ENCODE measurements around the gene SLU7.
A peak's percentile ranks its signal among the peaks of the same experiment; 100 is the strongest.

The SLU7 gene

DNA sequence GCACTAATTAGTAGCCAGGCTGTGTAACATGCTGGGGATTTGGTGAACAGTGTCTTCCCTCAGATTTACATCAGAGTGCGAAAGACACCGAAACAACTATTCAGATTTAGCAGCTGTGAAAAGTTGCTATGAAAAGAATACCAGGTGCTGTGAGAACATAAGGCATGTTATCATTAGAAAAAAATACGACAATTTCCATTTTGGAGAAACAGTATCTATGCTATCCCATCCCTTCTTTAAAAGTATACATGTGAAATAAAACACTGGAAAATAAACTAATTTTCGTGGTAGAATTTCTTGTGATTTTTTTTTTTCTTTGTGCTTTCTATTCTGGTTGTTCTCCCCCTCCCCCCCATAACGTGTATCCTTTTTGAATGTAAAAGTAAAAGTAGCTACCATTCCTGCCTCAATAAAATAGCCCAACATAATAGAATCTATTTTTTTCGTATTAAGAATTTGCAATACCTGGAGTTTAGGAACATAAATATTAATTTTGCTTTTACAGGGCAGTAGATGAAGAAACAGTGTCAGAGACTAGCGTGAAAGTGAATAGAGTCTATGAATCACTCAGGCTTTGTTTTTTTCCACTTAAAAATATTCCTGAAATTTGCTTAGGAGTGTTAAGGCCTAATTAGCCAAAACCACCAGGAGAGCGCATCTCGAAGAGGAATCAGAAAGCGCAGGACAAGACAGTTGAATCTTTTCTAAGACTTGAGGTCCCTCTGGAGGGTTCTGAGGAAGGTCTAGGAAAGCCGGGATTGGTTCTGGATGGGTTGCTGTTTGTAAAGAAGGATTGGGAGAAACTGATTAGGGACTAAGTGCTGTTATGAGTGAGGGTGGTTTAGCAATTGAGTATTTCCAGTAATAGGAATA lies 813 bp upstream of the SLU7 start:
- no peak for FAIRE-seq

DNA sequence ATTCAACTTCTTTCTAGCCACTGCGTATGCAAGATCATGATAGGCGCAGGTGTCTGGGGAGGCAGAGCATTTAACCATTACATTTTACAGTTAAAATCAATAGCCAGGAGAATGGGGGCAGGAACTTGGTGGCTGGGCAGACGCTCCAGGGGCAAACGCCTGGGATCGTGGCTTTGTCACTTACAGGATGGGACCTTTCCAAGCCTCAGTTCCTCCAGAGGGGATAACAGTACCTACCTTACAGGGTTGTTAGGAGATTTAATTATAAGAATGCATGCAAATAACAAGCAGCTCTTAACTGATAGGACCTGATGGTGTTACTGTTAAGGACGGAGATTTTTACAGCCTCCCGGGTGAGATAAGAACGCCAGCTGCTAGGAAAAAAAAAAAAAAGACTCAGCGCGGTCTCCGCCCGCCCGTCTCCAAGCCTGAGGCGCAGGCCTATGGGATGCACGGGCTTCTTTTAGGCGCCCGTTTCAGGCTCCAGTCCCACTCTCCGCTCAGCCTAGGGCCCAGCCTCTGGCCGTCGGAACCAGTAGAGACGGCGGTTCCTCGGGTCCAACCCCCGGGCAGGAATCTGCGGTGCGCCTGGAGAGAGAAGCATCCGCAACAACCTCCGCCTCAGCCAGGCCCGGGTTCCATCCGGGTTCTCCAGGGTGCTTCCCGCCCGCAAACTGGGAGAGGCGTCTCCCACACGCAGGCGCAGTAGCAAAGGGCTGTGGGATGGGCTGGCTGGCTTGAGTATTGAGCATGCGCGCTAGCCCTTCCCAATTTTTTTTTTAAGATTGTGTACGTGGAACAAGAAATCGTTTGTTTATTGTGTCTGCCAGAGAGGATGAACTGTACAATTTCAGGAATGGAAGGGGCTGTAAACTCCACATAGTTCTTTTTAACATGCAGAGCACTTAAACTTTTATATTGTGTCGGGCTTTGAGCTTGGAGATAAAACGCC lies 19.2 kb downstream of the SLU7 start, which contains the start of gene FAM200C:
Gene FAM200C, minus strand, starts transcription at position 653 of the 952 bp plus-strand sequence. CDS start 4,564 bp downstream, outside the sequence.
- DNase-seq (ENCODE audit: low spot score) (peak; percentile 99), FAIRE-seq (no peak)

More for the DNA sequence above, 813 bp upstream of the SLU7 start:
- DNase-seq (ENCODE audit: low spot score) = no peak

DNA sequence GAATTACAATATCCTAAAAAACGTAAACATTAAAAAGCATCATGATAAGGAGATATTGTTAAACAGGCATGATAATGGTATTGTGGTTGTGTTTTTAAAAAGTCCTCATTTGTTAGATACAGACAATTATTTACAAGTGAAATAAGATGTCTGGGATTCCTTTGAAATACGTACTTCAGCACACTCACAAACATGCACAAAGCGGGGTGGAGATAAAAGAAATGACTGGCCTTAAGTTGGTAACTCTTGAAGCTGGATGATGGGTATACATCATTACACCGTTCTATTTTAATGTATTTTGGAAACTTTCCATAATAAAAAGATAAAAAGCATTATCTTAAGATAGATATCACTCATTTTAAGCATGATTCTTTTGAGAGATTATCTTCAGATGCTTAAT lies 20.1 kb downstream of the SLU7 start:
- FAIRE-seq = no peak
- no peak for DNase-seq (ENCODE audit: low spot score)

DNA sequence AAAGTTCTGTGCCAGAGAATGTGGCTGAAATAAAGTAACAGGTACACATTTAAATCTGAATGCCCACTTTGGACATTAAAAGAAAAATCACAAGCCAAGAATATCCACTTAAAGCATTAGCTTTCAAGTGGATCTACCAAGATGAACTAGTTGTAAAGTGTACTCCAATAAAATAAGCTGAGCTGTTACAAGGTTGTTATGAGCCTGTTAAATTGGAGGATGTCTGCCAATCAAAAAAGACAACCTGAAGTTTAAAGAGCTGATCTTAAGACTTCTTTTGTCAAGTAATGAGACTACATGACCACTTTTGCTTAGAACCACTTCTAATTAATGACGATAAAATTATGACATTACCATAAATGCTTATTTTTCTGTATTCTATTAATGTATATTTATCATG lies 21.4 kb downstream of the SLU7 start:
- no peak for FAIRE-seq
- DNase-seq (ENCODE audit: low spot score) = no peak

DNA sequence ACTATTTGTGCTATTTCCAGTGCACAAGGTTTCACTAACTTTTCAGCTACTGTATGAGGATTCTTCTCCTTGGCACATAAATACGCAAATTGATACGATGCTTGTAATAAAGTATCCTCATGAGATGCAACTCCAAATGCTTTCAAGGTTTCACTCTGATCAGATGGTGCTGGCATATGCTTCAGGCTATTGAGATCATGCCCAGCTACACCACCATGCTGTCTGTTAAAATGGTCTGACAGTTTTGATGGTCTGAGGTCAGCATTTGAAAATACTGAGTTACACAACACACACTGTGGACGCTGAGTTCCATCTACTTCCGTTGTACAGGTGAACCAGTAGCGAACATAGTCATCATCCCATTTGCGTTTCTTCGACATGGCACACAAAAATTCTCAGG lies 23.8 kb downstream of the SLU7 start:
- DNase-seq (ENCODE audit: low spot score) (no peak), FAIRE-seq (no peak)

DNA sequence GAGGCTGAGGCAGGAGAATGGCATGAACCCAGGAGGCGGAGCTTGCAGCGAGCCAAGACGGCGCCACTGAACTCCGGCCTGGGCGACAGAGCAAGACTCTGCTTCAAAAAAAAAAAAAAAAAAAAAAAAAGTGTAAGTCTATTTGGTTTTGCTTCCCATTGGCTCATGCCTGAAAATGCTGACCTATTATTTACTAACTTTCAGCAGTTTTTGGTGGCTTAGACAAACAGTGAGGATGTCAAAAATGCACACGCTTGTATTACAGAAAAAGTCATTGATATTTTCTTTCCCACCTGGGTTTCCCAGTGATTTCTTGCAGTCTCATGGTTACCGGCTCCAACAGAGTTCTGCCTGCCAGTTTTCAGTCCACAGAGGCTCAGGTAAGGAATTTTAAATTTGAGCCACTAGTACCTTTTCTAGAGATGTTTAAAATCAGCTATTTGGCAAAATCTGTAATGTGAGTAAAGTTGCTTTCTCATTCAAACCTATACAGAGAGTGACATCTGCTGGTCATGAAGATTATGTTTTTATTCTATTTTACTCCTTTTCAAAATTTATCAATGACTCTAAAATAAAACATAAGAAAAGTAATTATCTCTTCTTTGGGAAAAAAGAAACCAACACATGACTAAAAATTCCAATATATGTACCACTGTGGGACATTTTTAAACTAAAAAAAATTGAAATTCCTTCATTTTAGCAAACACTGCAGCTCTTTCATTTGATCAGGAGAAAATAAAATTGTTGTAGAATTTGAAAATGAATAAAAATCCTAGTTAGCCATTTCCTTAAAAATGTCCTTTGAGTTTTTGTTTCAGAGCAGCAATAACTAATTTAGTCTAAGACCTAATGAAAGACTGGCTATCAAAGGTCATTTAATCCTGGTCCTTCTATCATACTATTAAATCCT lies 27.8 kb downstream of the SLU7 start:
- FAIRE-seq (no peak), DNase-seq (ENCODE audit: low spot score) (no peak)

DNA sequence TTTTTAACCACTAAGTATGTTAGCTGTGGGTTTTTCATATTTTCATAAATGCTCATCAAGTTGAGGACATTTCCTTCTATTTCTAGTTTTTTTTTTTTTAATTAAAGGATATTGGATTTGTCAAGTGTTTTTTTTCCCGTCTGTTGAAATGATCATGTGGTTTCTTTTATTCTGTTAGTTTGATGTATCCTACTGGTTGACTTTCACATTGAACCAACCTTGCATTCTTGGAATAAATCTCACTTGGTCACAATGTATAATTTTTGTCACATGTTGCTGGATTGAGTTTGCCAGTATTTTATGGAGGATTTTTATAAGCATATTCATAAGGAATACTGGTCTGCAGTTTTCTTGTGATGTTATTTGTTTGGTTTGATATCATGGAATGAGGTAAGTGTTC lies 31.4 kb downstream of the SLU7 start:
- DNase-seq (ENCODE audit: low spot score) (no peak), FAIRE-seq (no peak)

DNA sequence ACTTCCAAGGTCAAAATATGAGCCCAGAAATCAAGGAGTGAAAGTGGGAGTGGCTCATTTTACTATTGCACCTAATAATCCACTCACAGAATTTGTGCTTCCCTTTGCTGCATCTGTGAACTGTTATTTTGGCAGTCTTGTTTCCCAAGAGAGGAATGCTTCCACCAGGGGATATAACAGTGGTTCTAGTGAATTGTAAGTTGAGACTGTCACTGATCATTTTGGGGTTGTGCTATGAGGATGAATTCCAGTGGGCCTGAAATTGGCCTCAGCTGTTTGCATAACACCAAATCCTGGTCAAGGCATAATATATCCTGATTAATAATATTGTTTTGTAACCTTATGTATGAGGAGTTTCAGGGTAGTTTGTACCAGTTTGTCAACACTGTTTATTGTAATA lies 33.4 kb downstream of the SLU7 start:
- FAIRE-seq (no peak), DNase-seq (ENCODE audit: low spot score) (no peak)

DNA sequence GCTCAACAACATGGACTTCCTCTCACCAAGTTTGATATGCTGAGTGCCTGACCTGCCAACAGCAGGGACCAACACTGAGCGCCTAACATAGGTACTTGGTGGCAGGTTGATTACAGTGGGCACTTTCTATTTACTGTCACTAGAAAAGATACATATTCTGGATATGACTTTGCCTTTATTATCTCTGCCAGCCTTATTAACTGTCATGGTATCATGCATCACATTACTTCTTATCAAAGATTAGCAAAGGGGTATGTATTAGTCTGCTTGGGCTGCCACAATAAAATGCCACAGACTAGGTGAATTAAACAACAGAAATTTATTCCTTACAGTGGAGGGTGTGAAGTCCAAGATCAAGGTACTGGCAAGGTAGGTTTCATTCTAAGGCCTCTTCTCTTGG lies 34.2 kb downstream of the SLU7 start:
- no peak for DNase-seq (ENCODE audit: low spot score)
- no peak for FAIRE-seq

DNA sequence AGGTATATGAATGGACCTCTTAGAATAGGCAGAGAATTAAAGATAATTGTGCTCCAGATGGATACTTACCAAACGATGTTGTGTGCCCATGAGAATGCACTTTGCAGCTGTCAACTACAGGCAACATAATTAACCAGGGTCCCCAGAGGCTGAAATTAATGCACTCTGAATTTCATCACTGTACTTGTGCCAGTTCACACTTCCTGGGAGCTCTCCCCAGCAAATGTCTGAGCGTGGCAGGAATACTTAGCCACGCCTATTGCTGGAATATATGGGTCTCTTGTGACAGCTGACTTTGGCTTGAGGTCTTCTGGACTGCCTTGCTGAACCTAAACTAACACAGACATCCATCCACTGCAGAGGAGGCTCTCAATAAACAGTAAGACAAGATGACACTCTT lies 36.5 kb downstream of the SLU7 start:
- FAIRE-seq = no peak
- DNase-seq (ENCODE audit: low spot score) = no peak

DNA sequence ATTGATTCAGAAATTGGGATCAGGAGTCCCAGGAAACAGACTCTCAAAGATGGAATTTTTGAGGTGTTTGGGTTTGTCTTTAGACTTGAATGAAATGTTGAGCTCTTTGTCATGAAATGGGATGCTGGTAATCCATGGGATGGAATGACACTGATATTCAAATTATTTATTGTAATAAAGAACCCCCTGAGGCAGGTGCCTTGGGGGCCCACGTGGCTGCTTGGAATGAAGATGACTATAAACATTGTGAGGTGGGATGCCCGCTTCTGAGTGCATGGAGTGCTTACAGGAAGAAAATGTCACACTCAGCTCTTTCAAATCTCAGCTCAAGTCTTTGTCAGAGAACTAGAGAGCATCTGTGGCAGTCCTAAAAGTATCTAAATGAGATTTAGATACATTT lies 38.8 kb downstream of the SLU7 start:
- FAIRE-seq (no peak), DNase-seq (ENCODE audit: low spot score) (no peak)

DNA sequence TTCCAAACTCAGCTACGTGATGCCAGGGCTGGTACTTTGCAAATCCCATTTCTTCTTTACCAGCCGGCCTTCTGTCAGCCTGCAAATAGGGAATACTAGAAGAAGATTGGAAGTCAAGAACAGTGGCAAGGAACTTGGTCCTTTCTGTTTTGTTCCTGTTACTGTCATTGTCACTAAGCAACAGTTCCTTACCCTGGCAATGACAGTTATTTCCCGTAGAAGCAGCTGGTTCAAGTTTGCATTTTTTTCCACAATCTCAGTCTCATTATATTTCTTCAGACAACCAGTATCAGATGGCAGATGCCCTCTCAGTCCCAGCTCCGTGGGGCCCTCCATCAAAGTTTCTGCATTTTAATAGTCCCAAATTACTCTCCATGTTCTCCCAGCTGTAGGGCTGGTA lies 39.4 kb downstream of the SLU7 start:
- DNase-seq (ENCODE audit: low spot score) = no peak
- FAIRE-seq = no peak

DNA sequence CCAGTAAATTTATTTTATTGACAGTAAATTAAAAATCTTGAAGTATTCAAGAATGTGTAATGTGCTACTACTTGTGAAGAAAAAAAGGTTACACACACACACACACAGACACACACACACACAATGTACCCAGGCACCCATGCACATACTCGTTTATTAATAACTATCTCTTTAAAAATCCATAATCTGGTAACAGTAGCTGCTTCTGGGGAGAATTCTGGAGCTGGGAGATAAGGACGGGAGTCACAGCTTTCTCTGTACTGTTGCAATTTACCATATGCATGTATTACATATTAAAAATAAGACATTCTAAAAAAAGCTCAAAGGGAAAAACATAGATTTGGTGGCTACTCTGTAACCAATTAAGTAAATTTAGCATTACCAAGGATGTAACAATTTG lies 40.6 kb downstream of the SLU7 start:
- FAIRE-seq (no peak), DNase-seq (ENCODE audit: low spot score) (no peak)

DNA sequence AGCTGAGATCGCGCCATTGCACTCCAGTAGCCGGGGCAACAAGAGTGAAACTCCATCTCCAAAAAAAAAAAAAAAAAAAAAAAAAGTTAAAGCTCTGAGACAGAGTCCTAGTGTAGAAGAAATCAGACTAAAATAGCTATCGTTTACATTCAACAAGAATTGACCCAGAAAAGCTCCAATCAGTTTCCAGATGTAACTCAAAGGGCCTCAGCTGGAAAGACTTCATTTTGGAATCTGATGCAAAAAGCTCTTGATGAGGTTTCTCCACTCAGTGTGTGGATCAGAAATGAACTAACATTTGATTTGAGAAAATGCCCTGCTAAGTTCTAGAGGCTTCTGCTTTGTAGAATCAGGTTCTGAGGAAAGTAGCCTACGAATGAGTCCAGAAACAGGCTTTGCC lies 41.2 kb downstream of the SLU7 start:
- no peak for DNase-seq (ENCODE audit: low spot score)
- no peak for FAIRE-seq

DNA sequence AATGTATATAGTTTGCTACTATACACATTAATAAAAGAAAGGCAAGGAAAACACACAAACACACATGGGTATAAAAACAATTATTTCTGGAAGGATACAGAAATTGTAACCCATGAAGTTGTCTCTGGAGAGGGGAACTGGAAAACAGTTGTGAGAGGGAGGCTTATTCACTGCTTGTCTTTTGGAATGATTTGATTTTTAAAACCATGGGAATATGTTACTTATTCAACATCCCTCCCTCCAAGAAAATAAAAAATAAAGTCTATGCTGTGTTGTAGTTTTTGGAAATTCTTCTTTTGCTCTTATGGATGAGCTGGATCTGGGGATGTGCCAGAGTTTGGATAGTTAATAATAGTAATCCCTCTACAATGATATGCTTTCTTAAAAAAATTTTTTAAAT lies 42.5 kb downstream of the SLU7 start:
- FAIRE-seq (no peak), DNase-seq (ENCODE audit: low spot score) (no peak)

DNA sequence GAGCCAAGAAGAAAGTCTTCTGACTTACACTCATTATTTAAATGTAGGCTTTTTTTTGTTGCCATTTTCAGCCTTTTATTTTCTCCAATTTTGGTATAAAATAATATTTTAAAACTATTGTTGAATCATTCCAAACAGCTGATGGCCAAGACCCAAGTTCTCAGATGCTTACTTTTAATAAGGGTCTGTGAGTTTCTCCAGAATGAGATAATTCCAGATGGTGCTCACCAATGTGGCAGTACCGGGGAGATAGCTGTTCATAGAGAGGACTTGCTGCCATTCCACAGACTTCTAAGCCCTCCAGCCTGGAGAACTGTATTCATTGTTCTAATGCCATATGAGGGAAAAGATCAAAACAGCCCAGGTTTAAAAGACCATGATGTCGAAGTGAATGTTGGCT lies 43.2 kb downstream of the SLU7 start:
- FAIRE-seq = no peak
- no peak for DNase-seq (ENCODE audit: low spot score)

DNA sequence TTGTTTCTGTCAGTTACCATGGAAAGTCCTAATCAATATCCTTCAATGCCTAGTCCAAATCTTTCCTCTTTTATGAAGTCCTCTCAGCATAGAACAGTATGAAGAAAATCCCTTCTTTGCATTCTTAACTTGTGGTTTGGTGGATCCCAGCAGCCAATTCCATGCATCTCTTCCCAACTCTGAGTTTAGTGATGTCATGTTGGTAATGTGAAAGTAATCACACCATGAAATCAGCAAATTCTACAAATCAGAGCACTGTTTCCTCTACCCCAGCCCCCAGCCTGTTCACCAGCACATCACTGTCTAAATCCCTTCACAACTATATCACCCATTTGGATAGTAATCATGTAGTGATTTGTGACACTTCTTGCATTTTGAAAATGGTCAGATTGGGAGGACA lies 43.7 kb downstream of the SLU7 start:
- no peak for DNase-seq (ENCODE audit: low spot score)
- FAIRE-seq = no peak

DNA sequence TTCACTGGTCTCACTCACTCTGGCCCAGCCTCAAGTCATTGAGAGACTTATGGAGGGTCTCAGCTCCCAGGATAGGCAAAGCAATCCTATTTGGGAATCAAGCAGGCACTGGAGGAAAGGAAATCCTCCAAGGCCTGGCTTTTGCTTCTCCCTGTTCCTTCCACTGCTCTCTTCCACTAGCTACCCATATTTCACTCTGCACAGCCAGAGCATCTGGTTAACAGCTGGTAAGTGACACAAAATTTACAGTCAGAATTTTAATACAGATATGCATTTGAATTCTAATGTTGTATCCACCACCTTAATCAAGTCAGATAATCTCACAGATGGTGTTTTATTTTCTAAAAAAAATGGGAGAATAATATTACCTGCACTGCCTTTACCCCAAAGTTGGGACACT lies 47.6 kb downstream of the SLU7 start:
- FAIRE-seq (no peak), DNase-seq (ENCODE audit: low spot score) (no peak)

DNA sequence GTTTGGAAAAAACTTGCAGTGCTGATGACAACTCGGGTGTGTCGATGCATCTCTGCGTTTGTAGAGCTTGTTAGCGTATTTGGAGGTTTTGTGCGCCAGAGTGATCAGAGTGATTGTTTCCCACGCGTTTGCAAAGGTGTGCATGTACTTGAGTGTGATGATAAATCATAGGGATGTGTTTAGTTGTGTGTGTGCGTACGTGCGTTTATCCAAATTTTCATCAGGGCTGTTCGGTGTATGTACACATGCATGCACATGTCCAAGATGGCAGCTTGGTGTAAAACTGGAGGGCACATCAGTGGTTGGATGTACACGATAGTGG lies 48.2 kb downstream of the SLU7 start:
- FAIRE-seq = peak; percentile 17

DNA sequence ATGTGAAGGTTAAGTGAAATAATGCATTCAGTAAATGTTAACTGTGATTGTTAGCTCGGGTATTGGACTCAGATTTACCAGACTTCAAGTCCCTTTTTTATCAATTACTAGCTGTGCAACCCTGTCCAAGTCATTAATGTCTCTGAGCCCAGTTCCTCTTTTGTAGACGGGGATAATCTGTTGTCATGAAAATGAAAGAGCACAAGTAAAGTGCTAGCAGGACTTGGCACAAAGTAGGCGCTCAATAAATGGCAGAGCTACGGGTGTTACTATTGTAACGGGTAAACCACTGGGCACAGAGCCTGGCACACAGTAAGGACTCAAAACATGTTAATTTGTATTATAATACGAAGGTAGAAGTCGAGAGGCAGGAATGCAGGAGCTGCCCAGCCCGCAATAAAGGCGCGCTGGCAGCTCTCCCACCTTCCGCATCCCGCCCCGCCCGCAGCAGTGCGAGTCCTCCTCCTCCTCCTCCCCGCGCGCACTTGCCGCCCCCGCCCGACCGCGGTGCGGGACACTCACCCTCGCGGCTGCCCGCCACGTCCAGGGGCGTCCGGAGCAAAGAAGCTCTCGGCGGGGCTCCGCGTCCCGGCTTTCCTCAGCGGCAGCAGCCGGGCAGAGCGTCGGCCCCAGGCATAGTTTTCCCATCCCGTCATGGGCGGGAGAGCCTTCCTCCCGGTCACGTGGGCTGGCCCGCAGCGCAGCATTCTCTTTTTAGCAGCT lies 48.7 kb downstream of the SLU7 start, which contains the start of gene C1QTNF2:
Gene C1QTNF2, minus strand, starts transcription at position 637 of the 723 bp plus-strand sequence. CDS start 15,615 bp downstream, outside the sequence.
- FAIRE-seq = peak; percentile 75
- peak; percentile 87 for DNase-seq (ENCODE audit: low spot score)

More for the DNA sequence above, 48.2 kb downstream of the SLU7 start:
- no peak for DNase-seq (ENCODE audit: low spot score)

DNA sequence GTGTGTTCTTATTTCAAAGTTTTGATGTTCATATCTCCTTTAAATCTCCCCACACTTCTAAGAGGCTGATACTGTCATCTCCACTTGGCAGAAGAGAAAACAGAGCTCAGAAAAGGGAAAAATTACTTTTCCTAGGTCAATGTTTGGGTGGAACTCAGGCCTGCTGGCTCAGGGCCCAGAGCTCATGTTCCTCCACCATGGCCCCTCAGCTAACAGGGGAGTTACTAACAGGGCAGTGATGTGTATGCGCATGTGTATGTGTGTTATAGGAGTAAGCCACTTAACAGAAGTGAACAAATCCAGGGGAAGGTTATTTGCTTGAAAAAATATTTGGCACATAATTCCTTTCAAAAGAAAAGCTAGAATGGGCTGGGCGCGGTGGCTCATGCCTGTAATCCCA lies 51.0 kb downstream of the SLU7 start:
- DNase-seq (ENCODE audit: low spot score) = no peak
- FAIRE-seq = no peak
